GM12892 (cell line): ENCODE data around the gene NUPR2.
"Not testable (repeated sequence)": the region's sequence is repeated elsewhere in the genome, so short reads cannot be mapped to it uniquely, and the experiment has no call there.

Source experiments
- DNase-seq: peaks from one replicate; pipeline ENCODE4 v3.0.0; 2011; ENCODE audit not compliant: insufficient read length
- FAIRE-seq: peaks from 2 replicates; lab custom pipeline; 2011; peaks lifted over from hg19 to GRCh38; lab: Jason Lieb, UNC
- POLR2A ChIP-seq: IDR thresholded peaks from 2 replicates; pipeline ENCODE4 v1.6.1; 2011; ENCODE audit warnings: low read depth, low read length, control low read depth
- POLR2AphosphoS5 ChIP-seq: IDR thresholded peaks from 2 replicates; pipeline ENCODE4 v1.6.1; 2011; ENCODE audit warnings: low read depth, low read length, control low read depth
- TAF1 ChIP-seq: IDR thresholded peaks from 2 replicates; pipeline ENCODE4 v1.6.1; 2011; ENCODE audit warnings: low read depth, mild to moderate bottlenecking, control low read depth, low read length, borderline replicate concordance

NUPR2 gene

GRCh38 chr7:56105508-56105907, 10.7 kb downstream of the NUPR2 start:
- FAIRE-seq (peak; percentile 64), DNase-seq (no peak)
- TF ChIP-seq POLR2A (no peak), POLR2AphosphoS5 (no peak), TAF1 (no peak)

GRCh38 chr7:56104138-56104537, 12.1 kb downstream of the NUPR2 start:
- FAIRE-seq, DNase-seq: not testable (repeated sequence)

- TF ChIP-seq POLR2A: no peak
- TF ChIP-seq TAF1: no peak
- no peak; the same call in 1 of the 2 replicates for TF ChIP-seq POLR2AphosphoS5
- DNase-seq (no peak), FAIRE-seq (no peak)
Observed at GRCh38 chr7:56099653-56100052, 16.6 kb downstream of the NUPR2 start.

GRCh38 chr7:56098187-56099008, 17.8 kb downstream of the NUPR2 start:
- not testable (repeated sequence) for DNase-seq, FAIRE-seq

GRCh38 chr7:56097700-56098099, 18.5 kb downstream of the NUPR2 start:
- FAIRE-seq: no peak
- no peak for DNase-seq

GRCh38 chr7:56092789-56093531, 23.3 kb downstream of the NUPR2 start, which contains the start of gene PHKG1:
PHKG1 (minus strand) TSS chr7:56092952; CDS start chr7:56088941, 4,011 bp downstream.
- DNase-seq: no peak
- TF ChIP-seq TAF1 (no peak), POLR2AphosphoS5 (no peak), POLR2A (no peak)
- no peak for FAIRE-seq

More at GRCh38 chr7:56097700-56098099, 18.5 kb downstream of the NUPR2 start:
- no peak; the same call in 1 of the 2 replicates for TF ChIP-seq POLR2AphosphoS5
- TF ChIP-seq TAF1: no peak
- TF ChIP-seq POLR2A: 0 out of 2 replicates have a peak, but pooled peaks have one; percentile 20

- FAIRE-seq, DNase-seq: not testable (repeated sequence)
Observed at GRCh38 chr7:56092388-56092787, 23.8 kb downstream of the NUPR2 start.

GRCh38 chr7:56091591-56091990, 24.6 kb downstream of the NUPR2 start:
- no peak for FAIRE-seq
- DNase-seq: no peak
- TF ChIP-seq POLR2A (no peak), TAF1 (no peak), POLR2AphosphoS5 (no peak)

GRCh38 chr7:56087445-56087844, 28.8 kb downstream of the NUPR2 start:
- DNase-seq: no peak
- no peak for FAIRE-seq
- TF ChIP-seq TAF1: no peak
- TF ChIP-seq POLR2A: no peak
- TF ChIP-seq POLR2AphosphoS5: no peak

GRCh38 chr7:56086761-56087160, 29.5 kb downstream of the NUPR2 start:
- TF ChIP-seq TAF1 (no peak), POLR2A (no peak), POLR2AphosphoS5 (no peak)
- no peak for DNase-seq
- no peak for FAIRE-seq

GRCh38 chr7:56083150-56083785, 32.9 kb downstream of the NUPR2 start:
- no peak for FAIRE-seq
- DNase-seq: no peak
- TF ChIP-seq POLR2AphosphoS5 (peak; percentile 41), POLR2A (no peak)

- DNase-seq (no peak), FAIRE-seq (no peak)
- no peak for TF ChIP-seq POLR2A
- no peak for TF ChIP-seq TAF1
- no peak for TF ChIP-seq POLR2AphosphoS5
Observed at GRCh38 chr7:56081626-56082340, 34.4 kb downstream of the NUPR2 start.

- not testable (repeated sequence) for DNase-seq, FAIRE-seq
Observed at GRCh38 chr7:56080726-56081435, 35.3 kb downstream of the NUPR2 start.
